ENCODE data around the gene C1QTNF5.

GRCh38 chr11:119335091-119335654, 5.5 kb downstream of the C1QTNF5 start:
- TF ChIP-seq CTCF (IDR thresholded peaks at IDR 0.05) = no peak
- no peak for TF ChIP-seq ZFX (IDR thresholded peaks at IDR 0.05; ENCODE audit: borderline replicate concordance)
